Cerebellar cortex (tissue), 1 donor: ENCODE results near the gene NCOA1.
"Not testable (repeated sequence)": the region's sequence is repeated elsewhere in the genome, so short reads cannot be mapped to it uniquely, and the experiment has no call there.

Experiments used
- DNase-seq: peaks from one replicate; pipeline ENCODE4 v3.0.0-alpha.2; 2015; ENCODE audit warnings: low spot score

NCOA1 gene

DNA sequence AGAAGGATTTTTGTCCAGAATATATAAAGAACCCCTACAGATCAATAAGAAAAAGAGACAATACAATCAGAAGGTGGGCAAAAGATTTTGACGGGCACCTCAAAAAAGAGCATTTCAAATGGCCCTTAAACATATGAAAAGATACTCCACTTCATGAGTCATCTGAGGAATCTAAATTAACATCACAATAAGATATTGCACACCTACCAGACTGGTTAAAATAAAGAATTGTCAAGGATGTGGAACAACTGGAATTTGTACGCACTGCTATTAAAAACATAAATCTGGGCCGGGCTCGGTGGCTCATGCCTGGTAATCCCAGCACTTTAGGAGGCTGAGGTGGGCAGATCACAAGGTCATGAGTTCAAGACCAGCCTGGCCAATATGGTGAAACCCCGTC is 17.0 kb upstream of the NCOA1 start:
- no peak for DNase-seq

DNA sequence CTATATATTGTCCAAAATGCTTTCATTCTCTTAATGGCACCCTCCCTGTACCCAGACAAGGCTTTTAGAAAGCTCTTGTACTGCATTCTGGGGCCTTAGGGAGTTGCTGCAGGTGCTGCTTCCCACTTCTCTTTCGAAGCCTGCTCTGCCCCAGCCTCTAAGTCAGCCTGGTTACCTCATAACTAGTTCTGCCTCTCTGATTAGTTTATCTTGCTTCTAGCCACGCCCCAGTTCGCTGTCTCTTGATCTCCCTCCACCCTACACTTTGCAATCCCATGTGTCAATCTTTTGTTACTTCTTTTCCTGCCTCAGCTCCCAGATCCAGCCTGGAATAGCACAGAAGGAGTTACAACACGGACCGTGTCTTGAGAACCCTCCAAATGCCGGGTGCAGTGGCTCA is 13.8 kb upstream of the NCOA1 start:
- no peak for DNase-seq

DNA sequence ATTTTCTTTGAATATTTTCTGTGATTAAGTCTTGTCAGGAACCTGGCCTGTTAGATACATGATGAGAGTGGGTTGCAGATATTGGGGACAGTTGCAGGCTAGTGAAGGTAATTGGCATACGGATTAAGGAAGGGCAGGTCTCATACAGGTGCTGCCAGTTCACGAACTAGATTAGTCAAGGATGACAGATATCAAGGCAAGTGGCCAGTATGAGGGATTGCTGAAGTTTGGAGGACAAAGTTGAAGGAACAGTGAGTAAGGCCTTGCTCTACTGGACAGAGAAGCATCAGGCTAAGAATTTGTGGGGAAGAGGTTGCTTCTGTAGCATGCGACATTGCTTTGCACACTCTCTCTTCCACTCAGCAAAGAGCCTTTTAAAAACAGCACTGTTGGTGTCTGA is 12.8 kb upstream of the NCOA1 start:
- no peak for DNase-seq

DNA sequence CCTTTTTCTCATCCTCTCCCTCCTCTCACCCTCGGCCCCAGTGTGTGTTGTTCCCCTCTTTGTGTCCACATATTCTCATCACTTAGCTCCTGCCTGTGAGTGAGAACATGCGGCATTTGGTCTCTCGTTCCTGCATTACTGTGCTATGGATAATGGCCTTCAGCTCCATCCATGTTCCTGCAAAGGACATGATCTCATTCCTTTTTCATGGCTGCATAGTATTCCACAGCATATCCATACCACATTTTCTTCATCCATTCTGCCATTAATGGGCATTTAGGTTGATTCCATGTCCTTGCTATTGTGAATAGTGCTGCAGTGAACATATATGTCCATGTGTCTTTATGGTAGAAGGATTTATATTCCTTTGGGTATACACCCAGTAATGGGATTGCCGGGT is 10.8 kb upstream of the NCOA1 start:
- no peak for DNase-seq

DNA sequence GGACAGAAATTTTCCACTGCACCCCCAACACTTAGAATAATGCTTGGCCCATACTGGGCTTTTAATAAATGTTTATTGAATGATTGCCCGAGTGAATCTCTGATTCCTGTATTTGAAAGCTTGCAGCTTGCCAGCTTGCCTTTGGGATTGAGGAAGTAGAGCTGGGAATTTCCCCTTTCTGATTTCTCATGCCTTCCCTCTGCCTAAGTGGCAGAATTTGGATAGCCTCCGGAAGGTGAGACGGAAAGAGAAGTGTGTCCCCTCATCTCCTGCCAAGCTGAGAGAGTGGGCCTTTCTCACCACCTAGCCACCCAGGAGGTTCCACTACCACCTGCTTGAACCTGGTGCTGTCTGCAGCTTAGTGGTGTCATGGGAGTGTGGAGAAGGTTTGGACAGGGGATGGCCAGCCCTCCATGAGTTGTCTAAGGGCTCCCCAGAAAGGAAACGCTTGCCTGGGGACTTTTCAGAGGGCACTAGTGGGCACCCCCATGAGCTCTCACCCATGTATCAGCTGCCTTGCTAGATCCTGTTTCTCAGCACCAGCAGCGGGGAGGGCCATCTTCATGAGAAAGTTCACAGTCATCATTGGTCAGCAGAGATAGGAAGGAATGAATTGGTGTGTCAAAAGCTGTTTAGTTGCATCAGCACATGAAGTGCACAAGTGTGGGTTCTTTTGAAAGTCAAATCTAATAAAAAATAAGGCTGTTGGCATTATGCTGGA is 8.6 kb upstream of the NCOA1 start:
- no peak for DNase-seq

DNA sequence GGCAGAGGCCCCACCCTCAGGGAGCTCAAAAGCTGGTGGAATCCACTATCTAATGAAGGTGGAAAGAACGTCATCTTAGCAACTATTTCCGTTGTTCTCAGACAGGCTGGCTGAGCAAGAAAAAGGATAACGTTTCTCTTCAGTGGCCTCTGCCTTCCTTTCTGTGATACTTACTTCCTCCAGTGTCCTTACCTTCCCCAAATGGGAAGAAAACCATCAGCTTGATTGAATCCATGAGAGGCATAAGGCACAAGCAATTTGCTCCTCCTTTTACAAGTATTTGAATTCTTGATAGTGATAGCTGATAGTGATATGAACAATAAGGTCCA is 8.1 kb upstream of the NCOA1 start:
- no peak for DNase-seq

DNA sequence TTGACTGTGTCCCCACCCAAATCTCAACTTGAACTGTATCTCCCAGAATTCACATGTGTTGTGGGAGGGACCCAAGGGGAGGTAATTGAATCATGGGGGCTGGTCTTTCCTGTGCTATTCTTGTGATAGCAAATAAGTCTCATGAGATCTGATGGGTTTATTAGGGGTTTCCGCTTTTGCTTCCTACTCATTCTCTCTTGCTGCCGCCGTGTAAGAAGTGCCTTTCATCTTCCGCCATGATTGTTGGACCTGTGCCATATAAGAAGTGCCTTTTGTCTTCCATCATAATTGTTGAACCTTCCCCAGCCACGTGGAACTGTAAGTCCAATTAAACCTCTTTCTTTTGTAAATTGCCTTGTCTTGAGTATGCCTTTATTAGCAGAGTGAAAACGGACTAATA is 6.4 kb upstream of the NCOA1 start:
- not testable (repeated sequence) for DNase-seq

DNA sequence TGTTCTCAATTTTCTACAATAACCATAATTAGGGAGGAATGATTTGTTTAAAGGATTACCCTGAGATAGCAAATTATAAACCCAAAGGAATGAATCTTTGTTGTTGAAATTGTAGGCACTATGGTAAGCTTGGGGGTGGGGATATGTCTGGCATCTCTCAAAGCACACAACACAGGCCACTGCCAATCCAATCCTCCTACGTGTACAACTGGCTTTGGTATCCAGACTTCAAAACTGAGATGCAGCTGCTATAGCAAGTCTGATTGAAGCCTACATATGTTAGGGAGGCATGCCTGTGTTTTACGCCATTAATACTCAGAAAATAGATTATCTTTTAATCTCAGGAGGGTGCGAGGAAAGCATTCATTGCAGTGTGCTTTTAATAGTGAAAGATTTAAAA is 5.9 kb upstream of the NCOA1 start:
- DNase-seq = no peak

DNA sequence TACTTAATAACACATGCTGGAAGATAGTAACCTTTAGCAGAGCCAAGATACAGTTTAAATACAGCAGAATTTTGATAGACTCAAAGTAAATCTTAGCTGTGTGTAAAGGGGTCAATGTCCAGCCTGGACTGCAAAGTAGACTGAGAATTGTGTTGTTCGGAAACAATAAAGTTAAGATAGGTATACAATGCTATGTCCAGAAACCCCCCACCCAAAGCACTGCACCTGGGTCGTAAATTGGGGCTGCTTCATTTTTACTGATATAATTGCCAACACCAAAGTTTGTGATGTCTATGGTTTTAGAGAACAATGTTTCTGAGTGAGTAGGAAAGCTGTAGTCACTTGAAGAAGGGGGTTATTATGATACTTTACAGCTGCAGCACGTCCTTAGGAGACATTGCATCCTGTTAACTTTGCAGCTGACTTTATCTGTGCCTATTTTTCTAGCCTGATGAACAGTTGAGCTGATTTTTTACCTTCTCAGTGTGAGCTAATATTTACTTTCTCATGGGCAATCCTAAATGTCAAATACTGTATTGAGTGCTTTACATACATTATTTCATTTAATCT is 4.3 kb upstream of the NCOA1 start:
- DNase-seq = no peak

DNA sequence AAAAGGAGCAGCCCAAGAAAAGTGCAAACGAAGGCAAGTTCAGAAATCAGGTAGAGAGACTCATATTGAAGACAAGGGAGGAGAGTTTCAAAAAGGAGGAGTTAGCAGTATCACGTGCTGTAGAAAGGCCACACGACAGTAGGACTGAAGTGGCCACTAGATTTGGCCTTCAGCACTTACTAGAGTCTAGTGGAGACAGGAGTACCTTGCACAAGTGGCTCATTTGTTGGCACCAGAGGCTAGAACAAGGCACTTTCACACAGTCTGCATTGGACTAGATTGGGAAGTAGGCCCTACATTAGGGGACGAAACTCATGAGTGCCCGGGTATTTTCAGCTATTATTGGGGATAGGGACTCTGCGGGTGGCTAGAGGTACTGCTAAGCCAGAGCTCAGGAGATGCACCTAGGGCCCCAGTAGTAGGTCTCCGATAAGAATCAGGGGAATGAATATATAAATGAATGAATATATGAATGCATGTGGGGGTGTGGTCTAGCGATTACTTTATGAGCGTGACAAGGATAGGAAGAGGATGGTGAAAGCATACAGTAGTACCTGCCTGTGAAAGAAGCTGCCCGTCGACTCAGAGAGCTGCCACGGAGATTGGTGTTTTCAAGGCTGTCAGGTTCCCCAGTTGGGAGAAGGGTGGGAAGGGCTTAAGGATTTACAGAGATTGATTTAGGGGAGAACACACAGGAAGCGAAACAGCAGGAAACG is 1.4 kb upstream of the NCOA1 start:
- DNase-seq = no peak

DNA sequence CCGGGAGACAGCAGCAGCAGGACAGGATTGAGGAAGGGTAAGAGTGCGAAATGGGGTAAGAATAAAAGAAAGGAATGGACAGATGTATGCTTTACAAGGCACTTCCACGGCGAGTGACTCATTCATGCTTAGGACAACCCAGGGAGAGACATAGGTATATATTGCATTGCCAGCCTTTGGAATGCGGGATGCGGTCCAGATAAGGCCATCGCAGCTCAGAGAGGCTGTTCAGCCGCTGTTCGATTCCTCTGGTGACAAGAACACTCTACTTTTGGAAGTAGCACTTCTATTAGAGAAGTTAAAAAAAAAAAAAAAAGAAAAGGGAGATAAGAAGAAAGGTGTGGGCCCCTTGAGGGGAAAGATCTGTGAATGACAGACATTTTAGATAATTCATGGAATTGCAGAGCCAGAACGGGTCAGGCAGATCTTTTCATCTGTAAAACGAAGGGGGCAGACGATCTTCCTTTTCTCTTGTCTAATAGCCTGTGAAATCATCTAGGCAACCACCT is 819 bp upstream of the NCOA1 start:
- DNase-seq = no peak

DNA sequence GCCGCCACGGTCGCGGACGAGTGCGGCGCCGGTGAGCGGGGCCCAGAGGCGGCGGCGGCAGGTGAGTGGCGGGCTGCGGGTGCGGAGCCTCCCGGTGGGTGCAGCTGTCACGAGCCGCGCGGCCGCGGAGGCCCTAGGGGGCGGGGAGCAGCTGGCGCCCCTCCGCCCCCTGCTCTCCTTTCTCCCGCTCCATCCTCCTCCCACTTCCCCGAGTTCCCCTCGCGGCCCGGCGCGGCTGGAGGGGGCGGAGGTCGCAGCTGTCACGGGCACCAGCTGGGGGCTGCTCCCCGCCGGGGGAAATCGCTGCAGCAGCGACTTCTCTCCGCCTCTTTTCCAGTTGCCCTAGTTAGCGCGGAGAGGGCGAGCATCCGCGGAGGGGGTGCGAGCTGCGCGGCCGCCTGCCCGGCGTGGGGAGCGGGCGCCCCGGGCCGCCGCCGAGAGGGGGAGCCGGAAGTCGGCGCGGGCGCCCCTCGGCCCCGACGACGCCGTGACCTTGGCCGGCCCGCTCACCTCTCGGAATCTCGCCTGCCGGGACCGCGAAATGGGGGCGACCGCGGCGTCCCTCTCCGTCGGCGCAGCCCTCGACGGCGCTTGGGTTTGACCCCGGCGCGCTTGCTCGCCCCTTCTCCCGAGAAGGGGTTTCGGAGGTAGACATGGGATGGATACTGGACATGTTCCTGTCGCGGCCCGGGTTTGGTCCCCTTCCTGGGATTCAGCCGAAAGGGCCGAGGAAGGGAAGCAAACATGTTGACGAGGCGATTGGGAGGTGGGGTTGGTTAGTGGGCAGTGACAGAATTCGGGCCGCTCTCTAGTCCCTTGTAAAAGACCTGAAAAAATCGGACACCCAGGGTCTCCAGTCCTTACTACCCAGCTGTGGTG is 727 bp downstream of the NCOA1 start:
- peak; percentile 37 for DNase-seq

DNA sequence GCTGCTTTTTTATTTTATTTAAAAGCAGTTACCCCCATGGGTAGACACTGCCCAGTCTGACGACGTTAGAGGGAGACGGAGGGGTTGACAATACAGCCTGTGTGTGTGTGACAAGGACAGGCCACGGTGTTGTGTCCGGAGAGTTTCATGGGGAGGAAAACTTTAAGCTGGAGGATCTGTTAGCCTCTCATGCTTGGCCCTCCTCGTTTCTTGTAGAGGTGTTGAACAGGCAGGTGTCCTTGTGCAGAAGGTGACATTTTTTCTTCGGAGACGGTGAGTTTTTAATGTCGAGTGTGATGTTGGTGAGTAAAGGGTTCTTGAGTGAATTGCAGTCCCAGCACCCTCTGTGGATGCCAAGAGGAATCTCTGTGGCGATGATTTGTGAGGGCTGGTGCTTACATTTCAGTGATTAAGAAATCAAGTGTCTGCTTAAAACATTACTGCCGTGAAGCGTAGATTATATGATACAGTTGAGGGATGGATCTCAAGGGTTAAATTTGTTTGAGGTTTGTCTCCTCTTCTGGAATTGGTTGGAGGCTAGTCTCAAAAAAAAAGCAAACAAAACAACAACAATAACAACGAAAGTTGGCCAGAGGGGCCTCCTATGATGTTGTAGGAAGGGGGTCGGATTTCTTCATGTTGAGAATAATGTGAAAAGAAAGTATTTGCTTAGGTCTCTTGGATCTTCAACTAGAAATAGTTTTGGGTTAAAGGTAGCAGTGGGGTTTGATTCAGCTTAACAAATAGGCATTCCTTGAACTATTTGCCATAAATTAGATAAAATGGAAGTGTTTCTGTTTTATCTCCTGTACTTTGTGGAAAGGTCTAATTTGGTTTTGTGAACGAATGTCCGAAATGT is 1.6 kb downstream of the NCOA1 start:
- DNase-seq = peak; percentile 61

DNA sequence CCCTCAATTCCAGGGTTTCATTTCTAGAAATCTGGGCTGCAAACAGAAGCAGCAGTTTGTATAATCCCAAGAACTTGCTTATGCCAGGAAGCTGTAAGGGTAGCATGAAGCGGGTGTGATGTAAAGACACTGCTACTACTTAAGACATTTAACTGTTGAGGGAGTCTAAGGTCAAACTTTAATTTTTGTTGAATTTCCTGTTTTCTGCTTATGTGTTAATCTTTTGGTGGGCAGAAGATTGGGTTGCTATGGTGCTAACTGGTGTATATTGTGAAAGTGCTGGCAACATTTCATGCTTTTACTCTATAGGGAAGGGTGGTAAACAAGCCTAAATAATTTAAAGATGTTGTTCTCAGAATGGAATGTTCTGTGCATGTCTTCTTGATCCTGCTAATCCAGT is 2.7 kb downstream of the NCOA1 start:
- no peak for DNase-seq

DNA sequence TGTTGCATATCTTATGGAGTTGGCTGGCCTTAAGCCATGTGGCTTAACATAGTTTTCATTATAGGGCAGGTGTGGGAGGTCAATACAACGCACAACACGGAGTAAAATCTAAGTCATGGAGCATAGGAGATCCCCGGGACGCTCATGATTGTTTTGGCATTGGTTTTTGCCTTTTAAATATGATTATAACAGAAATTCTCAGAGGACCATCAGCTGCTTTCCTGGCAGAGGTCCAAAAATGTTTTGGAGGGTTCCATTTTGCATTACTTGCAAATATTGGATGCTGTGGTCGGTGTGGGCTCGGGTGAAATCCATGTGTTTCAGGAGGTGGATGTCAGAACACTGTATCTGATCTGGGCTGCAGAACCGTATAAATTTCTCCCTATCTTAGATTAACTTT is 3.4 kb downstream of the NCOA1 start:
- no peak for DNase-seq

DNA sequence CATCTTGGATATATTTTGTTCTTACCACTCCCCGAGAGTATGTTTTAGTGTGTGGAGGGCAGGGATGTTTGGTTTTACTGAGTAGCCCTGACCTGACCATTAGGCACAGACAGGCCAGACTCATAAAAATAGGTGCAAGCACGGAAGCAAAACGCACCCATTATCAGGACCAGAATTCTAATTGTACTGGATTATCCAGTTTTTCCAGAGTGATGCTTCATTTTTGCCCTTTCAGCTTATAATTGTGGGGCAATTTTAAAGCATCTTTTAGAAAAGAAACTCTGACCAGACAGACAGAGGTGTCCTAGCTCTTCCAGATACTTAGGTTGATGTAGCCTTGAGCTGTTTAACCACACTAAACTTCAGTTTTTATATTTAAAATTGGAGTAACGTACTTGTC is 4.4 kb downstream of the NCOA1 start:
- no peak for DNase-seq

DNA sequence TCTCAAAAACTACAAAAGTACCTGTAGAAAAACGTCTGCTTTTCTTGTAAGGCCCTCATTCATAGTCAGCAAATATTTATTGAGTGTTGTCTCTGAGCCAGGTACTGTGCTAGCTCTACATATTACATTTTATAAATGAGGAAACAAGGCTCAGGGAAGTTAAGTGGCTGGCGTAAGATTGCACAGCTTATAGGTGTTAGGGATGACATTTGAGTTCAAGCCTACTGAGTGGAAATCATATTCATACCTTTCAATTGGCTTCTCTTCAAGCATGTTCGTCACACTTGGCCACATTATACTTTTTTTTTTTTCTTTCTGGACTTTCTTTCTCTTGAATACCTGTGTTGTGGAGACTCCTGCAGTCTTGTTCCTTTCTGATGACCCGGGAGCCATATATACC is 5.9 kb downstream of the NCOA1 start:
- DNase-seq = no peak

DNA sequence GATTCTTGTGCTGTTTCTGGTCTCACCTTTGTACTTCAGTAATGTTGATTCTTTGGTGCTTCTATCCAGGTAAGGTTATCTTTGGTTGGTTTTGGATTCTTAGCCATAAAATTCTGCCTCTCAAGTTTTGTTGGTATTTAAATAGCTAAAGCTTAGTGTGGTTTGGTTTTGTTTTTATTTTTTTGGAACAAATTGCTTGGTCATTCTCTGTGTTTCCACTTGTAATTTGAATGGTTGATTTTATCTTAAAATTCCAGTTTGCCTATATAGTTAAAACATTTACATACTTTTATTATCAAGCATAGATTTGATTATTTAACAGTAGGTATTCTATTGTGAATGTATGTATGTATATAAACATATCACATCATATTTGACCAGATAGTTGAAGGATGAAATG is 6.6 kb downstream of the NCOA1 start:
- no peak for DNase-seq

DNA sequence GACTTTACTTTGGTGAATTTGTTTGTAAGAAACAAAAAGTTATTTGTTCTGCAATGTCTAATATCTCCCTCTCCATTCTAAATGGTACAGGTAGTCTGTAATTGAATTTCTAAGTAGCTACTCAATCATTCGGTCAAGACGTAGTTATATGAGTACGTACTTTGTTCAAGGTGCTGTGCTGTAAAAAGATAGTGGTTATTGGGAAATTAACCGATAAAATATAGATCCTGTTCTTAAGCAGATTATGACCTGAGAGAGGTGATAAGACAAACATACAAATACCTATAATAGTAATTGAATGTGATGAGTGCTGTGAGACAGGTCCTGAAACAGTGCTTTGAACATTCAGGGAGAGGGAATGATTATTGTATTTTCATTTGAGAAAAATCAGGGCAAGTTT is 7.1 kb downstream of the NCOA1 start:
- no peak for DNase-seq

DNA sequence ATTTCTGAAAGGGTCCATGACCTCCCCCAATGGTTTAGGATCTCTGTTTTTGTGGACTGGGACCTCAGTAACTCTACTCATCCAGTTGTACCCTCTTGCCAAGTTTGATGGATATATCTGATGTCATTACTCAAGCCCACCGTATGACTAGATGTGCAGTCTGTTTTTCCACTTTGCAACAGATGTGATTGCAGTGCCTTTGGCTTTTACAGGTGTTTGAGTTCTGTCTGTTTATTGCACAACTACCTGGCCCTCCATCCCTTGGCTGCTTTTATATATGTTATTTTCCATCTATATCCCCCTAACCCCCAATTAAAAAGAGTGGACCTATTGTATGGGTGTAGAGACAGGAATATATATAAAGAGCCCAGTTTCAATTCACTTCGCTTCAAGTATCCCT is 10.8 kb downstream of the NCOA1 start:
- no peak for DNase-seq

DNA sequence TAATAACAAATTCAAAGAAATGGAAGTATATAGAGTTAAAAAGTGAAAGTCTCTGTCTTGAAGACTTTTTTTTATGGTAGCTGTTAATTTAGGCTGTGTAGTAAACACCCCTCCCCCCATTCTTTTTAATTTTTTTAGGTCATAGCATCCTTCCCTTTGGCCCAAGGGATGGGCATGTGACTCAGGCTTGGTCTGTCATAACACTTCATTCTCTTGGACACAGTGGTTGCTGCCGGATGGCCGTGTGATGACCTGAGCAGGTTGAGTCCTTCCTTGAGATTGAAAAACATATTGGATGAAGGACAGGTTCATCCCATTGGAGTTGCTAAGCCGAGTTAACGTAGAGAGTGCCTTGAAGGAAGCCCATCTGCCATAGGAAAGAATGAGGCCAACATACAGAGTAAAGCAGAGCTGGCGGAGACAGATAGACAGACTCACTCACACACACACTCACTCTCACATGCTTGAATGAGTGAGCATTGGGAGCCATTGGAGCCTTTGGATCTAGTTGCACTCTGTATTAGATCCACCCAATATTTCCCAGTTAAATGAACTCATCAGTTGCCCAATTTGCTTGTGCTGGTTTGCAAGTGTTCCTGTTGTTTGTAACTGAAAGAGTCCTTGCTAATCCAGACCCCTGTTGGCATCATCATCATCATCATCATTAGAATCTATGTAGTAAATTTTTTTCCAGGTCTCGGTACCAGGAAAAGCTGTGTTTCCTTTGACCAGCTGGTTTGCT is 14.7 kb downstream of the NCOA1 start:
- no peak for DNase-seq
